Measurements from ENCODE around the gene EPS15.
A peak's percentile ranks its signal among the peaks of the same experiment; 100 is the strongest.
"Not testable (repeated sequence)": the region's sequence is repeated elsewhere in the genome, so short reads cannot be mapped to it uniquely, and the experiment has no call there.

The EPS15 gene

GRCh38 chr1:51519048-51519864, at the start of gene EPS15:
TSS of gene EPS15 (minus strand) at chr1:51519266. CDS start at chr1:51519231, 35 bp downstream.
- peak; percentile 68 to 88 for DNase-seq

GRCh38 chr1:51568231-51568935, 49.3 kb upstream of the EPS15 start:
- DNase-seq = no peak

GRCh38 chr1:51567653-51568052, 48.6 kb upstream of the EPS15 start:
- DNase-seq = no peak

DNA sequence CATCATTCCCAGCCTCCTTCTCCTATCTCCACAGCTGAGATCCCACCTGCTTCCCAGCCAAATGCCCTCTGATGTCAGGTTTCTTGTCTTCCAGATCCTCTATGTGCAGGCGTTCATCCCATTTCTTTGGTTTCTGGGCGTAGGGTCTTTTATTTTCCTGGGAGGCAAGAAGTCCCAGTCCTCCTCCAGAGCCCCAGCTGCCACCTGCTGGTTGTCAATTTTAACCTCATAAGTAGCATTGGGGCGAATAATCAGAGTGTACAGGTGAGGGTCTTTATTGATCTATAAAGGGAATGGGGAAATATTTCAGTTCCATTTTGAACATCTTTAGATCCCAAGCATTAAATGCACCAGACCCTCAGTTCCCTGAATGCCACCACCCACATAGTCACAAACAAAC, 47.2 kb upstream of the EPS15 start:
- no peak for DNase-seq

GRCh38 chr1:51565009-51565408, 45.9 kb upstream of the EPS15 start:
- no peak for DNase-seq

GRCh38 chr1:51564124-51564523, 45.1 kb upstream of the EPS15 start:
- no peak for DNase-seq

- DNase-seq = no peak
Observed at GRCh38 chr1:51561702-51562101, 42.6 kb upstream of the EPS15 start.

DNA sequence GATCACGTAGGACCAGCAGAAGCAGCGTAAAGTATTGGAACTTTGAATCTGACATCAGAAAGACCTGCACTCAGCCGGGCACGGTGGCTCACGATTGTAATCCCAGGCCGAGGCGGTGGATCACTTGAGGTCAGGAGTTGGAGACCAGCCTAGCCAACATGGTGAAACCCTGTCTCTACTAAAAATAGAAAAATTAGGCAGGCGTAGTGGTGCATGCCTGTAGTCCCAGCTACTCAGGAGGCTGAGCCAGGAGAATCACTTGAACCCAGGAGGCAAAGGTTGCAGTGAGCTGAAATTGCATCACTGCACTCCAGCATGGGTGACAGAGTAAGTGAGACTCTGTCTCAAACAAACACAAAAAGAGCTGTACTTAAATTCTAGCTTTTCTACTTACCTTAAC, 41.8 kb upstream of the EPS15 start:
- not testable (repeated sequence) for DNase-seq

- no peak for DNase-seq
Observed at GRCh38 chr1:51560034-51560433, 41.0 kb upstream of the EPS15 start.

DNA sequence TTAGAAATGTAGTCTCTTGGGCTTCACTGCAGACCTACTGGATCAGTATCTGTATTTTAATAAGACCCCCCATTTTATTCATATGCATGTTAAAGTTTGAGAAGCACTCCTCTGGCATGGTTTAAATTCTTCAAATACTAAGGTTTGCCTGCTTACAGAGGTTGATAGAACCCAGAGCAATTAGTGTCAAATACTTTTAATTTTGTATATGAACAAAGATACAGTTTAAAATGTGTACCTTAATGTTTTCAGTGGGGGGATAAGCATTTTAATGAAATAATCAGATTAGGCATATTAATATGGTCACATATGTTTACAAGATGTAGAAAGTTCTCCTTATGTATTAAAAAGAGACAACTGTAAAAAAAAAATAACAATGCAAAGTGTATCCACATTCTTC, 40.4 kb upstream of the EPS15 start:
- no peak for DNase-seq

GRCh38 chr1:51559064-51559500, 40.0 kb upstream of the EPS15 start:
- DNase-seq = no peak

DNA sequence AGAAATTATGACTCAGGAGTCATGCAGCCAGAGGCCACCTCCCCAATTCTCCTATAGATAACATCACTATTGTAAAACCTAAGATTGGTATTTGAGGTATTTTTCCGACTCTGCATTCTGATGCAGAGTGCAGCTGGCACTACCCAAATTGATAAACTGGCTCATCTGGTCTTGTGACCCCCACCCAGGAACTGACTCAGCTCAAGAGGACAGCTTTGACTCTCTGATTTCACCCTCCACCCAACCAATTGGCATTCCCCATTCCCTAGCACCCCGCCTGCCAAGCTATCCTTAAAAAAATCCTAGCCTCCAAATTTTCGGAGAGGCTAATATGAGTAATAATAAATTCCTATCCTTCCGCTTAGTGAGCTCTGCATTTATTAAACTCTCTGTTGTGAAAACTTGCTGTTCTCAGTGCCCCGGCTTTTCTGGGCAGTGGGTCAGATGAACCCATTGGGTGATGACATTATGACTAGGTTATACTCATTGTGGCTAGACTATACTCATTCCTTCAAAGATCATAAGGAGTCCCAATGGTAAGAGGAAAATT, 39.4 kb upstream of the EPS15 start:
- no peak for DNase-seq

GRCh38 chr1:51557168-51557567, 38.1 kb upstream of the EPS15 start:
- DNase-seq = no peak

- DNase-seq = no peak
Observed at GRCh38 chr1:51555866-51556619, 37.0 kb upstream of the EPS15 start.

GRCh38 chr1:51553911-51554310, 34.8 kb upstream of the EPS15 start:
- DNase-seq = no peak

- DNase-seq = no peak
Observed at GRCh38 chr1:51552929-51553807, 34.1 kb upstream of the EPS15 start.

- no peak for DNase-seq
Observed at GRCh38 chr1:51551848-51552296, 32.8 kb upstream of the EPS15 start.

DNA sequence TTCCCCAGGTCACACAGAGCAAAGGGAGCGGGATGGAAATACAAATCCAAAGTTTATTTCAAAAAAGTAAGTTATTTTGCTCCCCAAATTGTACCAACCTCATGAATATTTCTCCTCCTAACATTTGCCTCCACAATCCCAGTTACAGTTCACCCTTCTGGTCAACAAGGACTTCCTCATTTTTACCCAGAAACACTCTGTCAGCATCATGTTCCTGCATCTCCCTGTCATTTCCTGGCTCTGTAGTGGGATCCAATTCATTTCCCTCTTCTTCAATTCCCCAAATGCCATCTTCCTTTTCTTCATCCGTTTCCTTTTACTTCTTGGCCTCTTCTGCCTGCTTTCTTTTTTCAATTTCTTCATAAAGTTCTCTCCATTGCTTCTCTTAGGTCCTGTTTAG, 32.0 kb upstream of the EPS15 start:
- no peak for DNase-seq

- no peak for DNase-seq
Observed at GRCh38 chr1:51549901-51550300, 30.8 kb upstream of the EPS15 start.

- no peak for DNase-seq
Observed at GRCh38 chr1:51549016-51549619, 30.1 kb upstream of the EPS15 start.

- DNase-seq = no peak
Observed at GRCh38 chr1:51543858-51544257, 24.8 kb upstream of the EPS15 start.

All from NCI-H446 (cell line).